VCaP (cell line): Measurements from ENCODE around the gene TEDC2.
A peak's percentile ranks its signal among the peaks of the same experiment; 100 is the strongest.
"Not testable (repeated sequence)": the region's sequence is repeated elsewhere in the genome, so short reads cannot be mapped to it uniquely, and the experiment has no call there.

Experiments used
- H3K27ac ChIP-seq: fragments of 450-650 bp; 2 replicates; pipeline ENCODE4 v1.5.1; 2017
- CTCF ChIP-seq: fragments of 450-650 bp; conservative IDR thresholded peaks from 2 replicates; pipeline ENCODE4 v1.5.1; 2017; ENCODE audit warnings: mild to moderate bottlenecking, moderate library complexity

Gene TEDC2

GRCh38 chr16:2476345-2476720 lies 16.4 kb downstream of the TEDC2 start:
- peak overlapping the region; percentile 81 for H3K27ac ChIP-seq
- no peak for TF ChIP-seq CTCF

- no peak for TF ChIP-seq CTCF
Observed at GRCh38 chr16:2476741-2477140, 16.8 kb downstream of the TEDC2 start.

GRCh38 chr16:2477327-2477726 lies 17.4 kb downstream of the TEDC2 start:
- TF ChIP-seq CTCF, result no peak
- H3K27ac ChIP-seq, result no peak overlapping the region

More at GRCh38 chr16:2476741-2477140, 16.8 kb downstream of the TEDC2 start:
- H3K27ac ChIP-seq, result peak overlapping the region; percentile 81

GRCh38 chr16:2478279-2478678 lies 18.4 kb downstream of the TEDC2 start:
- TF ChIP-seq CTCF, result no peak

GRCh38 chr16:2479996-2480395 lies 20.1 kb downstream of the TEDC2 start:
- H3K27ac ChIP-seq, result not testable (repeated sequence)

More at GRCh38 chr16:2478279-2478678, 18.4 kb downstream of the TEDC2 start:
- no peak overlapping the region for H3K27ac ChIP-seq

- no peak for TF ChIP-seq CTCF
- H3K27ac ChIP-seq, result no peak overlapping the region
Observed at GRCh38 chr16:2480948-2481347, 21.0 kb downstream of the TEDC2 start.

GRCh38 chr16:2481676-2482075 lies 21.8 kb downstream of the TEDC2 start:
- no peak overlapping the region for H3K27ac ChIP-seq
- TF ChIP-seq CTCF, result no peak

GRCh38 chr16:2482249-2482648 lies 22.3 kb downstream of the TEDC2 start:
- no peak overlapping the region for H3K27ac ChIP-seq
- no peak for TF ChIP-seq CTCF
